ENCODE results near the gene KRT17.

The KRT17 gene

DNA sequence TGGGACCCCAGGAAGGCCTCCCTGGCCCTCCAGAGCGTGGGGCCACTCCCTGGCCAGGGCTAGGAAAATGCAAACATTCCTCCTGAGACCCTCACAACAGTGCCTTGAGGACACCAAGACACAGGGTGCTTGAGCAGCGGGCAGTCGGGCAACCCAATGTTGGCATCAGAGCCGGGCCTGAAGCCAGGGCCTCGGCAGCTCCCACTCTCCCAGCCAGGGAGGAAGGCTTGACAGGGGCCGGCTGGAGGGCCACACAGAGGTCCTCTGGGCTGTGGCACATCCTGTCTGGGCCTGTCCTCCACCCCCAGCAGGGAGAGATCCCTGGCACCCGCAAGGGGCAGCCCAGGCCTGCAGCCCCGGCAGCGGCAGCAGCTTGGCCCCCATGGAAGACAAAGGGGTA is 12.3 kb upstream of the KRT17 start:
- H3K4me3 ChIP-seq (ENCODE audit: low read depth, low read length) = no peak overlapping the region
- ChIA-PET POLR2A (no interaction called here), CTCF (interaction anchor here (1.7 to 4.6 kb wide), 3 partner anchors 11 to 88 kb away, joined by 4 to 60 read pairs (median 19); no protein-coding TSS in a partner anchor)
- no peak for DNase-seq (ENCODE audit: low read depth, low spot score)
- TF ChIP-seq, protein P1, sequence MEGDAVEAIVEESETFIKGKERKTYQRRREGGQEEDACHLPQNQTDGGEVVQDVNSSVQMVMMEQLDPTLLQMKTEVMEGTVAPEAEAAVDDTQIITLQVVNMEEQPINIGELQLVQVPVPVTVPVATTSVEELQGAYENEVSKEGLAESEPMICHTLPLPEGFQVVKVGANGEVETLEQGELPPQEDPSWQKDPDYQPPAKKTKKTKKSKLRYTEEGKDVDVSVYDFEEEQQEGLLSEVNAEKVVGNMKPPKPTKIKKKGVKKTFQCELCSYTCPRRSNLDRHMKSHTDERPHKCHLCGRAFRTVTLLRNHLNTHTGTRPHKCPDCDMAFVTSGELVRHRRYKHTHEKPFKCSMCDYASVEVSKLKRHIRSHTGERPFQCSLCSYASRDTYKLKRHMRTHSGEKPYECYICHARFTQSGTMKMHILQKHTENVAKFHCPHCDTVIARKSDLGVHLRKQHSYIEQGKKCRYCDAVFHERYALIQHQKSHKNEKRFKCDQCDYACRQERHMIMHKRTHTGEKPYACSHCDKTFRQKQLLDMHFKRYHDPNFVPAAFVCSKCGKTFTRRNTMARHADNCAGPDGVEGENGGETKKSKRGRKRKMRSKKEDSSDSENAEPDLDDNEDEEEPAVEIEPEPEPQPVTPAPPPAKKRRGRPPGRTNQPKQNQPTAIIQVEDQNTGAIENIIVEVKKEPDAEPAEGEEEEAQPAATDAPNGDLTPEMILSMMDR (IDR thresholded peaks at IDR 0.05; ENCODE audit: insufficient read depth, low read length, missing control alignments) = no peak

DNA sequence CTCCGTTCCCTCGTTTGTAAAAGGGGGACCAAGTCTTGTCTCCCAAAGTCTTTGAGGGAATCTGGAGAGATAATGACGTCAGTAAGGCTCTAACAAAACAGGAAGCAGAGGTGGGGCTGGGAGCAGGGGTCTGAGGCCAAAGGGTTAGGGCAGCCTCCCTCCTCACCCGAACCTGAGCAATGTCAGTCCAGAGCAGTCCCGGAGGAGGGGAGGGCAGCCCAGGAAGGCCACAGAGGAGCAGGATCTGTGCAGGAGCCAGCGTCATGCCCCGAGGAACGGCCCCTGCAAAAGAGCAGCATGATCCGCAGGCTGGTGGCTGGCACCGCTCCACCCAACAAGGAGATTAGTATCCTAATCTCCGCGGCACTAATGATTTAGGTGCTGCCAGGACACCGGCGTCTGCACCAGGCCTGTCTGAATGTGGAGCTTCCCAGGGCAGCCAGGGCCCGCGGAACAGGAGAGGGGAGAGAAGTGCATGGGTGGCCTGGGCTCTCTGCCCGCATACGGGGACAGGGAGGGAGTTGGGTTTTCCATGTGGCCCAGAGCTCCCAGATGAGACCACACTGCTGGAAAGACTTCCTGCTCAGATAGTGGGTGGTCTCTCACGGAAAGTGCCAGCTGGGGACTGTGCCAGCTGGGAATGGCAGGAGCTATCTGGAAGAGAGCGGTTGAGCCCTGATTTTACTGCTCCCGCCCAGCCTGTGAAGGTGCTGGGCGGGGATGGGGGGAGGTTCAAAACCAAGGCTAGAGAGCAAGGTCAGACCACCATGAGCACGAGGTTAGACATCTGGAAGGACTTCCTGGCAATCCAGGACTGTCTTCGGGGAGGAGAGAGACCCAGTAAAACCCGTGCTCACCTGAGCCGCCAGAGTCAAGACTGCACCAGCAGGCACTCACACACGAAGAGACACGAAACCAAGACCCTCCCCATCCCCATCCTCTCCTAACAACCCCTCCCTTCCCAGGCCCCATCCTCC is 11.0 kb upstream of the KRT17 start:
- no peak for DNase-seq (ENCODE audit: low read depth, low spot score)
- H3K4me3 ChIP-seq (ENCODE audit: low read depth, low read length) = no peak overlapping the region
- TF ChIP-seq, protein P1 (IDR thresholded peaks at IDR 0.05; ENCODE audit: insufficient read depth, low read length, missing control alignments) = no peak
- CTCF ChIA-PET = interaction anchor here (1.0 to 4.6 kb wide), 5 partner anchors 12 to 86 kb away, joined by 3 to 60 read pairs (median 7); no protein-coding TSS in a partner anchor
- POLR2A ChIA-PET = interaction anchor here (0.6 kb wide), 1 partner anchor 75 kb away, joined by 4 read pairs; no protein-coding TSS in a partner anchor

DNA sequence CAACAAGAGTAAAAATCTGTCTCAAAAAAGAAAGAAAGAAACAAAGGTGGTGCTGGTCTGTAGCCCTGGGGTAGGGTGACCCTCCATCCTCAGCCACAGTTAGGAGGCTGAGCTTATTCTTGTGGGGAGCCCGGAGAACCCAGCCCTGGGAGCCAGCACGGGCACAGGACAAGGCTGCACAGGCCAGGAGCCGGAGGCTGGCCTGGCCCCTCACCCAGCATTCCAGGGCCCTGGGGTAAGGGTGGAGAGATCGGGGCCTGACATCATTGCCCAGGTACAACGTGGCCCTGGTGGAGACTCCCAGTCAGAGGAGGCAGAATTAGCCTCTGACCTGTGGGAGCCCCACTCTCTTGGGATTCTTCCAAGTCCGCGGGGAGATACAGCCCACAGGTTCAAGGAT is 10.3 kb upstream of the KRT17 start:
- POLR2A ChIA-PET = no interaction called here
- no peak for DNase-seq (ENCODE audit: low read depth, low spot score)
- no peak overlapping the region for H3K4me3 ChIP-seq (ENCODE audit: low read depth, low read length)
- CTCF ChIA-PET = interaction anchor here (1.0 to 4.6 kb wide), 5 partner anchors 13 to 86 kb away, joined by 3 to 60 read pairs (median 7); no protein-coding TSS in a partner anchor
- TF ChIP-seq, protein P1 (IDR thresholded peaks at IDR 0.05; ENCODE audit: insufficient read depth, low read length, missing control alignments) = no peak

DNA sequence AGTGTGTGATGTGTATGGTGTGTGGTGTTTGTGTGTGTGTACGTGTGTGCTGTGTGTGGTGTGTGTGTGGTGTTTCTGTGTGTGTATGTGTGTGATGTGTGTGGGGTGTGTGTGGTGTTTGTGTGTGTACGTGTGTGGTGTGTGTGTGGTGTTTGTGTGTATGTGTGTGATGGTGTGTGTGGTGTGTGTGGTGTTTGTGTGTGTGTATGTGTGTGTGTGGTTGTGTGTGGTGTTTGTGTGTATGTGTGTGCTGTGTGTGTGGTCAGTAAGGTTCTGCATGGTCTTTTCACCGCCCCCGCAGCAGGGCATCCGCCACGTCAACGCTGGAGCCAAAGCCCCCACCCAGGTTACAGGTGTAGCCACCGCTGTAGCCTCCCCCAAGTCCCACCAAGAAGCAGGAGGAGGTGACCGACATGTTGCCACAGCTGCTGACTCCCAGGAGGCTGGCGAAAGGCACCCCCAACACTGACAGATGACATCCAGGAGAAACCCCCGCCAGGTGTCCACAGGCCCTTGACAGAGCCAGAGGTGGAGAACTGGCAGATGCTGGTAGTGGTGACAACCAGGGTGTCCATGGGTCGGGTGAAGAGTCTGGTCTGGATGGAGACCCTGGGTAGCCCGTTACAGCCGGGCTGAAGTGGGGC is 9.3 kb upstream of the KRT17 start:
- no peak for DNase-seq (ENCODE audit: low read depth, low spot score)
- TF ChIP-seq, protein P1 (IDR thresholded peaks at IDR 0.05; ENCODE audit: insufficient read depth, low read length, missing control alignments) = no peak
- ChIA-PET POLR2A (no interaction called here), CTCF (interaction anchor here (4.6 kb wide), 1 partner anchor 14 kb away, joined by 60 read pairs; no protein-coding TSS in a partner anchor)
- H3K4me3 ChIP-seq (ENCODE audit: low read depth, low read length) = no peak overlapping the region

DNA sequence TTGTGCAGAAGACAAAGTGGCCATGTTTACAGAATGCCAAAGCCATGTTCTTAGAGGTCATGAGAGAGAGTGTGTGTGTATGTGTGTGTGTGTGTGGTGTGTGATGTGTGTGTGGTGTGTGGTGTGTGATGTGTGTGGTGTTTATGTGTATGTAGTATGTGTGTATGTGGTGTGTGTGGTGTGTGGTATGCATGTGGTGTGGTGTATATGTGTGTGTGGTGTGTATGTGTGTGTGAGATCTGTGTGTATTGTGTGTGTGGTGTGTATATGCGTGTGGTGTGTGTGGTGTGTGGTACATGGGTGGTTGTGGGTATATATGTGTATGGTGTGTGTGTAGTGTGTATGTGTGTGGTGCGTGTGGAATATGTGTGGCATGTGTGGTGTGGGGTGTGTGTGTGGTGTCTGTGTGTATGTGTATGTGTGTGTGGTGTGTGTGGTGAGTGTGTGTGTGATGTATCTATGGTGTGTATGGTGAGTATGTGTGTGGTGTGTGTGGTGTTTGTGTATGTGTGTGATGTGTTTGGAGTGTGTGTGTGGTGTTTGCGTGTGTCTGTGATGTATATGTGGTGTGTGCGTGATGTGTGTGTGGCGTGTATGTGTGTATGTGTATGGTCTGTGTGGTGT is 8.2 kb upstream of the KRT17 start:
- TF ChIP-seq, protein P1 (IDR thresholded peaks at IDR 0.05; ENCODE audit: insufficient read depth, low read length, missing control alignments) = no peak
- POLR2A ChIA-PET = no interaction called here

More for the DNA sequence above, 8.2 kb upstream of the KRT17 start:
- CTCF ChIA-PET = no interaction called here
- DNase-seq (ENCODE audit: low read depth, low spot score) = no peak
- H3K4me3 ChIP-seq (ENCODE audit: low read depth, low read length) = no peak overlapping the region
